Keratinocyte (primary cell): Measurements from ENCODE around the gene RNF121. TPM values are rescaled to one million over a fixed set of nuclear protein-coding genes. Genes with fewer than 3 reads are reported as not detected.

Experiments used
- DNase-seq: peaks from one replicate; pipeline ENCODE4 v3.0.0-alpha.2; 2011; ENCODE audit warnings: low read depth, missing footprints, low spot score
- FAIRE-seq: peaks from 2 replicates; lab custom pipeline; 2011; peaks lifted over from hg19 to GRCh38; lab: Jason Lieb, UNC
- H2AFZ ChIP-seq: 2 replicates; pipeline ENCODE4 v1.6.0; 2012; ENCODE audit warnings: low read length, control low read depth, inconsistent platforms; ENCODE audit not compliant: control insufficient read depth
- H3K27ac ChIP-seq: 2 replicates; pipeline ENCODE4 v1.5.1; 2011; ENCODE audit warnings: low read length; ENCODE audit not compliant: control insufficient read depth, insufficient read depth
- H3K27me3 ChIP-seq: 3 replicates; pipeline ENCODE4 v1.6.0; 2011; ENCODE audit warnings: low read length; ENCODE audit not compliant: control insufficient read depth, insufficient read depth; ENCODE audit errors: extremely low read depth
- H3K36me3 ChIP-seq, 2 experiments: 2 replicates in 1 of 2; 3 replicates in 1 of 2; pipeline ENCODE4 v1.5.1; 2011; ENCODE audit warnings: low read length in 2 of 2, mild to moderate bottlenecking in 1 of 2; ENCODE audit not compliant: control insufficient read depth in 2 of 2, insufficient read depth in 2 of 2; ENCODE audit errors: extremely low read depth in 1 of 2
- H3K4me1 ChIP-seq: 3 replicates; pipeline ENCODE4 v1.5.1; 2011; ENCODE audit warnings: low read length; ENCODE audit not compliant: control insufficient read depth, insufficient read depth; ENCODE audit errors: extremely low read depth
- H3K4me2 ChIP-seq: 3 replicates; pipeline ENCODE4 v1.6.0; 2011; ENCODE audit warnings: low read depth, low read length; ENCODE audit not compliant: control insufficient read depth, insufficient read depth; ENCODE audit errors: extremely low read depth
- H3K4me3 ChIP-seq, 3 experiments: fragments of 200-600 bp in 1 of 3; sonication (generic) in 1 of 3; 2 replicates in 2 of 3; 3 replicates in 1 of 3; pipeline ENCODE4 v1.5.1; 2011 to 2016; ENCODE audit warnings: low read length in 3 of 3, mild to moderate bottlenecking in 3 of 3, control low read depth in 2 of 3, inconsistent platforms in 1 of 3, low read depth in 1 of 3, mixed read lengths in 1 of 3, mixed run types in 1 of 3, moderate library complexity in 1 of 3; ENCODE audit not compliant: control insufficient read depth in 2 of 3, insufficient read depth in 2 of 3; ENCODE audit errors: extremely low read depth in 1 of 3
- H3K79me2 ChIP-seq: 2 replicates; pipeline ENCODE4 v1.6.0; 2012; ENCODE audit warnings: low read length; ENCODE audit not compliant: control insufficient read depth, insufficient read depth
- H3K9ac ChIP-seq: 3 replicates; pipeline ENCODE4 v1.6.0; 2011; ENCODE audit warnings: low read length; ENCODE audit not compliant: control insufficient read depth, insufficient read depth; ENCODE audit errors: extremely low read depth
- H3K9me1 ChIP-seq: 3 replicates; pipeline ENCODE4 v1.6.0; 2011; ENCODE audit warnings: low read length; ENCODE audit not compliant: control insufficient read depth, insufficient read depth; ENCODE audit errors: extremely low read depth
- H3K9me3 ChIP-seq: 2 replicates; pipeline ENCODE4 v1.5.1; 2012; ENCODE audit warnings: low read depth, low read length; ENCODE audit not compliant: control insufficient read depth
- H4K20me1 ChIP-seq: 3 replicates; pipeline ENCODE4 v1.6.0; 2011; ENCODE audit warnings: low read length; ENCODE audit not compliant: control insufficient read depth, insufficient read depth; ENCODE audit errors: extremely low read depth
- EZH2 ChIP-seq: IDR thresholded peaks from one replicate; pipeline ENCODE4 v1.6.1; 2012; ENCODE audit warnings: inconsistent platforms, mild to moderate bottlenecking, low read length, moderate library complexity
- dilution Hi-C: fragments of 300-500 bp; cut with MboI; formaldehyde crosslinking; loops from one replicate; pipeline ENCODE4 v1.7.0; 2020; ENCODE audit warnings: low sequenced_read_pairs; ENCODE audit not compliant: extremely low pct_ligation_motif_present
- polyA plus RNA-seq, 5 experiments: library from polyadenylated mRNA; depleted of rRNA in 3 of 5; stranded (reverse) in 3 of 5; stranded (forward) in 1 of 5; unstranded in 1 of 5; fragments of >200 nt; gene quantifications; 1 replicate in 1 of 5; 2 replicates in 3 of 5; 3 replicates in 1 of 5; pipeline versions ENCODE4 v1.2.1 to v1.2.3, GENCODE V29; 2011 to 2012; ENCODE audit warnings: missing spikeins in 2 of 5, low read depth in 1 of 5, low replicate concordance in 1 of 5
- TF ChIP-seq, protein P1 (sequence below), 3 experiments: IDR thresholded peaks in 1 of 3; conservative IDR thresholded peaks in 1 of 3; optimal IDR thresholded peaks in 1 of 3; 2 replicates in 2 of 3; 3 replicates in 1 of 3; pipeline versions ENCODE3 to v1.5.1; 2011; ENCODE audit warnings: low read length in 3 of 3, mild to moderate bottlenecking in 3 of 3, moderate library complexity in 2 of 3, control low read depth in 1 of 3, inconsistent platforms in 1 of 3; ENCODE audit not compliant: insufficient read depth in 2 of 3; ENCODE audit errors: extremely low read depth in 1 of 3

The RNF121 gene
- polyA plus RNA-seq, 1 donor (not counting 4 experiments of a cell fraction or from before 2014, with no cell fraction given) = 46.4 TPM

DNA sequence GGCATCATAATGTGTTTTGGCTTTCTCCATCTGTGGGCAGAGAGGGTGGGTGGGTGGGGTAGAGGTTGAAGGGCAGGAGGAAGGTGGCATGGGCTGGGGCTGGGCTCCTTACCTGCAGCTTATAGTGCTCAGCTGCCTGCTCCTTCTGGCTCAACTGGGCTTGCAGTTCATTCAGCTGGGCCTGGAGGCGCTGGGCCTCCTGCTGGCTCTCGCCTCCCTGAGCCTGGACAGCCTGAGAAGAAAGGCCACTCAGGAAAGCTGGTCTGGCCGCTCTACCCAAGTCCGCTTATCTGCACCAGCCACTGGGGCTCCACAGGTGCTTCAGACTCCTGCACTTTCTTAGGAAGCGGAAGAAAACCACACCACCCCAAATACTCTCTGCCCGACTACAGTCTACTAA is 80.3 kb downstream of the RNF121 start:
- no peak overlapping the region for H3K4me2 ChIP-seq
- H2AFZ ChIP-seq = no peak overlapping the region
- H3K4me3 ChIP-seq = no peak overlapping the region
- H4K20me1 ChIP-seq = no peaks in the 10 kb centered on the region
- H3K79me2 ChIP-seq = peaks cover 8% of the 10 kb centered on the region
- H3K4me1 ChIP-seq = peaks cover 15% of the 10 kb centered on the region
- H3K27ac ChIP-seq = no peak overlapping the region
- H3K9me1 ChIP-seq = no peaks in the 10 kb centered on the region
- FAIRE-seq (no peak), DNase-seq (no peak)
- no peak for TF ChIP-seq EZH2
- TF ChIP-seq, protein P1, sequence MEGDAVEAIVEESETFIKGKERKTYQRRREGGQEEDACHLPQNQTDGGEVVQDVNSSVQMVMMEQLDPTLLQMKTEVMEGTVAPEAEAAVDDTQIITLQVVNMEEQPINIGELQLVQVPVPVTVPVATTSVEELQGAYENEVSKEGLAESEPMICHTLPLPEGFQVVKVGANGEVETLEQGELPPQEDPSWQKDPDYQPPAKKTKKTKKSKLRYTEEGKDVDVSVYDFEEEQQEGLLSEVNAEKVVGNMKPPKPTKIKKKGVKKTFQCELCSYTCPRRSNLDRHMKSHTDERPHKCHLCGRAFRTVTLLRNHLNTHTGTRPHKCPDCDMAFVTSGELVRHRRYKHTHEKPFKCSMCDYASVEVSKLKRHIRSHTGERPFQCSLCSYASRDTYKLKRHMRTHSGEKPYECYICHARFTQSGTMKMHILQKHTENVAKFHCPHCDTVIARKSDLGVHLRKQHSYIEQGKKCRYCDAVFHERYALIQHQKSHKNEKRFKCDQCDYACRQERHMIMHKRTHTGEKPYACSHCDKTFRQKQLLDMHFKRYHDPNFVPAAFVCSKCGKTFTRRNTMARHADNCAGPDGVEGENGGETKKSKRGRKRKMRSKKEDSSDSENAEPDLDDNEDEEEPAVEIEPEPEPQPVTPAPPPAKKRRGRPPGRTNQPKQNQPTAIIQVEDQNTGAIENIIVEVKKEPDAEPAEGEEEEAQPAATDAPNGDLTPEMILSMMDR (optimal IDR thresholded peaks at IDR 0.05 in 1 of 3, IDR thresholded peaks at IDR 0.05 in 1 of 3, conservative IDR thresholded peaks at IDR 0.05 in 1 of 3; ENCODE audit: extremely low read depth in 1 of 3, insufficient read depth in 2 of 3, low read length in 3 of 3) = no peak
- no peak overlapping the region for H3K9ac ChIP-seq
- H3K36me3 ChIP-seq = peaks cover 51 to 53% of the 10 kb centered on the region in 2 experiments
- no peaks in the 10 kb centered on the region for H3K27me3 ChIP-seq
- no peaks in the 10 kb centered on the region for H3K9me3 ChIP-seq
- dilution Hi-C loops = no loop called here

DNA sequence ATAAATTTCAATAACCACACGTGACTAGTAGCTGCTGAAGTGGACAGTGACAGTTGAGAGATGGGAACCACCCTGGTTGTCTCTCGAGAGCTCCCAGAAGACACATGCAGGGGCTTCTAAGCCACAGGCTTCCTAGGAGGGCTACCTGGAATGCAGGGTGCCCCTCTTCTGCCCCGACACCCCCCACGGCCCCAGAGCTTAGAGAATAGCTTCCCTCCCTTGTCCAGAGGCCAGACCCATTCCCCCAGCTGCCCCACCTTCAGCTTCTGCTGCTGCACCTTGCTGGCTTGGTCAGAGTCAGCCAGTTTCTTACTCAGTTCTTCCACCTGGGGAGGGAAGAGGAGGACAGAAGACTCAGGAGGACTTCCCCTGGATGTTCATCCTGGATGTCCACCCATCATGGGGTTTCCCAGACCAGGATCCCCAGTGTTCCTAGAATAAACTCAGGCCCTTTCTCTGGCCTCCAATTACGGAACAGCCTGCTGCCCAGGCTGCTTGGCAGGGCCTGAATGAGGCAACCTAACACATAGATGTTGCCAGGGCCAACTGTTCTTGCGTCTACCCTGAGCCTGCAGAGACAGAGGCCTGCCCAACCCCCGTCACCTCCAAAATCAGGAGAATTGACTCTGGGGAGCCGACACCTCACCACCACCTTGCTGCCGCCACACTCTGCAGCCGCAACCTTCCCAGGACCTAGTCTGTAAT is 81.8 kb downstream of the RNF121 start:
- H3K9me3 ChIP-seq = no peaks in the 10 kb centered on the region
- H3K4me3 ChIP-seq = no peak overlapping the region
- peaks cover 19% of the 10 kb centered on the region for H3K4me1 ChIP-seq
- TF ChIP-seq EZH2 = no peak
- TF ChIP-seq, protein P1 (optimal IDR thresholded peaks at IDR 0.05 in 1 of 3, IDR thresholded peaks at IDR 0.05 in 1 of 3, conservative IDR thresholded peaks at IDR 0.05 in 1 of 3; ENCODE audit: extremely low read depth in 1 of 3, insufficient read depth in 2 of 3, low read length in 3 of 3) = no peak
- H3K27me3 ChIP-seq = no peaks in the 10 kb centered on the region
- no peak overlapping the region for H3K9ac ChIP-seq
- no peak for FAIRE-seq
- H3K79me2 ChIP-seq = peaks cover 8% of the 10 kb centered on the region
- no peak for DNase-seq
- H3K4me2 ChIP-seq = no peak overlapping the region
- no peak overlapping the region for H3K27ac ChIP-seq
- no peak overlapping the region for H2AFZ ChIP-seq
- dilution Hi-C loops = no loop called here
- H4K20me1 ChIP-seq = peaks cover 5% of the 10 kb centered on the region
- no peaks in the 10 kb centered on the region for H3K9me1 ChIP-seq
- peaks cover 49 to 52% of the 10 kb centered on the region in 2 experiments for H3K36me3 ChIP-seq
